Kidney (tissue), 14 donors: ENCODE data around the gene ZMYND19. TPM values are rescaled to one million over a fixed set of nuclear protein-coding genes. Genes with fewer than 3 reads are reported as not detected.

ENCODE experiments used
- DNase-seq, 5 donors: peaks; one replicate each; pipeline ENCODE4 v3.0.0-alpha.2; 2013 to 2020
- FAIRE-seq: peaks from 2 replicates; lab custom pipeline; 2012; peaks lifted over from hg19 to GRCh38; lab: Jason Lieb, UNC
- H3K27ac ChIP-seq, 2 donors: one replicate each; pipeline ENCODE4 v1.7.0; 2013; ENCODE audit warnings: low read depth in 2 of 2, low read length in 2 of 2, inconsistent platforms in 1 of 2
- H3K27me3 ChIP-seq: one replicate; pipeline ENCODE4 v1.7.1; 2013; ENCODE audit warnings: low read length, inconsistent platforms; ENCODE audit not compliant: control insufficient read depth, insufficient read depth
- H3K36me3 ChIP-seq, 3 donors: one replicate each; pipeline versions ENCODE4 v1.7.0 to v1.7.1; 2013; ENCODE audit warnings: low read length in 3 of 3, control low read depth in 1 of 3, inconsistent platforms in 1 of 3; ENCODE audit not compliant: insufficient read depth in 3 of 3, control insufficient read depth in 2 of 3
- H3K4me1 ChIP-seq, 3 donors: one replicate each; pipeline versions ENCODE4 v1.7.0 to v1.7.1; 2013; ENCODE audit warnings: low read length in 3 of 3, inconsistent platforms in 1 of 3, low read depth in 1 of 3; ENCODE audit not compliant: control insufficient read depth in 2 of 3, insufficient read depth in 2 of 3
- H3K4me3 ChIP-seq, 3 donors: one replicate each; pipeline versions ENCODE4 v1.7.0 to v1.8.1; 2013; ENCODE audit warnings: low read length in 3 of 3, control low read depth in 1 of 3, inconsistent platforms in 1 of 3
- H3K9ac ChIP-seq, 3 donors: one replicate each; pipeline versions ENCODE4 v1.7.0 to v1.7.1; 2013; ENCODE audit warnings: low read length in 3 of 3, control low read depth in 1 of 3, inconsistent platforms in 1 of 3
- H3K9me3 ChIP-seq, 3 donors: one replicate each; pipeline versions ENCODE4 v1.7.0 to v1.7.1; 2013; ENCODE audit warnings: low read length in 3 of 3, control low read depth in 1 of 3, inconsistent platforms in 1 of 3; ENCODE audit not compliant: control insufficient read depth in 2 of 3, insufficient read depth in 1 of 3
- CTCF ChIP-seq: IDR thresholded peaks from 3 replicates; pipeline ENCODE4 v1.5.1; 2012; ENCODE audit warnings: mild to moderate bottlenecking, moderate library complexity, borderline replicate concordance; ENCODE audit not compliant: insufficient read depth; ENCODE audit errors: extremely low read depth
- intact Hi-C: fragments of 100-400 bp; cut with DNase I; formaldehyde crosslinking; loops from one replicate; pipeline ENCODE4 v1.11.1; 2022
- polyA plus RNA-seq: library from polyadenylated mRNA; stranded (reverse); fragments of 350-450 nt; fragmentation: Illumina TruSeq; extraction: RNeasy Lipid Tissue Mini Kit (QIAGEN cat#74804); gene quantifications from one replicate; pipeline ENCODE4 v1.2.3, GENCODE V29; 2014; ENCODE audit warnings: low read depth, low replicate concordance; ENCODE audit not compliant: insufficient read depth
- total RNA-seq: library from RNA; stranded (reverse); fragmentation: NEBNext Ultra II Directional; extraction: Animal tissue kit (Norgen Biotek cat#: 25700); gene quantifications from one replicate; pipeline ENCODE4 v1.2.1, GENCODE V29; 2021
- donor health status: control.
- donor health status: control.
- donor health status: control.
- donor health status: control.
- donor health status: control.
- donor health status: DM: yes; HTN: yes; CAD: no.
- donor health status: Normal renal cell carcinoma (clear cell type).

Gene ZMYND19
- total and polyA plus RNA-seq, 2 donors from 2014 or later: 13.5 to 19.1 TPM

GRCh38 chr9:137547687-137548543 lies 42.4 kb downstream of the ZMYND19 start:
- no peak for FAIRE-seq
- peaks cover 0 to 11% (median 5%) of the 10 kb centered on the region in 3 donors for H3K4me1 ChIP-seq
- no peak overlapping the region for H3K27ac ChIP-seq

GRCh38 chr9:137545123-137545522 lies 45.2 kb downstream of the ZMYND19 start:
- no peak for FAIRE-seq
- no peak for DNase-seq
- peaks cover 0 to 6% (median 0%) of the 10 kb centered on the region in 3 donors for H3K4me1 ChIP-seq
- H3K27me3 ChIP-seq: no peaks in the 10 kb centered on the region
- no peak for TF ChIP-seq CTCF
- intact Hi-C loops: no loop called here
- no peak overlapping the region for H3K9ac ChIP-seq
- no peak overlapping the region for H3K27ac ChIP-seq
- no peaks in the 10 kb centered on the region for H3K36me3 ChIP-seq
- no peak overlapping the region for H3K4me3 ChIP-seq
- H3K9me3 ChIP-seq: no peaks in the 10 kb centered on the region

More at GRCh38 chr9:137547687-137548543, 42.4 kb downstream of the ZMYND19 start:
- no peaks in the 10 kb centered on the region for H3K9me3 ChIP-seq
- DNase-seq: peak in 1 of 5 donors; percentile 51
- TF ChIP-seq CTCF: no peak
- no peaks in the 10 kb centered on the region for H3K27me3 ChIP-seq
- intact Hi-C loops: no loop called here
- no peaks in the 10 kb centered on the region for H3K36me3 ChIP-seq
- no peak overlapping the region for H3K4me3 ChIP-seq
- no peak overlapping the region for H3K9ac ChIP-seq

GRCh38 chr9:137544176-137544760 lies 46.0 kb downstream of the ZMYND19 start:
- no peak for TF ChIP-seq CTCF
- DNase-seq (no peak), FAIRE-seq (no peak)
- H3K27ac ChIP-seq: no peak overlapping the region
- H3K9me3 ChIP-seq: no peaks in the 10 kb centered on the region
- no peaks in the 10 kb centered on the region for H3K36me3 ChIP-seq
- intact Hi-C loops: no loop called here
- no peak overlapping the region for H3K4me3 ChIP-seq
- H3K27me3 ChIP-seq: no peaks in the 10 kb centered on the region
- no peak overlapping the region for H3K9ac ChIP-seq
- H3K4me1 ChIP-seq: no peaks in the 10 kb centered on the region
